Lower lobe of right lung (tissue), 2 donors: Measurements from ENCODE around the gene ELOVL3. TPM values are rescaled to one million over a fixed set of nuclear protein-coding genes. Genes with fewer than 3 reads are reported as not detected.
"Not testable (repeated sequence)": the region's sequence is repeated elsewhere in the genome, so short reads cannot be mapped to it uniquely, and the experiment has no call there.

ENCODE experiments used
- ATAC-seq, 2 donors: fragments of 200-7000 bp; cut with Tn5 transposase; one replicate each; pipeline ENCODE4 v1.9.1; 2020 to 2022; ENCODE audit warnings: mild to moderate bottlenecking in 2 of 2, moderate library complexity in 2 of 2
- DNase-seq: peaks from one replicate; pipeline ENCODE4 v3.0.0-alpha.2; 2020
- H3K27ac ChIP-seq: fragments of 200-600 bp; one replicate; pipeline ENCODE4 v1.8.0; 2022
- H3K27me3 ChIP-seq: fragments of 200-600 bp; one replicate; pipeline ENCODE4 v1.8.0; 2022; ENCODE audit warnings: low read depth
- H3K36me3 ChIP-seq: fragments of 200-600 bp; one replicate; pipeline ENCODE4 v1.8.0; 2022; ENCODE audit warnings: mild to moderate bottlenecking
- H3K4me1 ChIP-seq: fragments of 200-600 bp; one replicate; pipeline ENCODE4 v1.8.0; 2022
- H3K4me3 ChIP-seq: fragments of 200-600 bp; one replicate; pipeline ENCODE4 v1.8.0; 2022; ENCODE audit warnings: mild to moderate bottlenecking
- H3K9me3 ChIP-seq: fragments of 200-600 bp; one replicate; pipeline ENCODE4 v1.8.0; 2022
- intact Hi-C: fragments of 100-400 bp; cut with DNase I; formaldehyde crosslinking; loops from one replicate; pipeline ENCODE4 v1.11.0; 2022
- long read RNA-seq: library from polyadenylated mRNA; unstranded; transcript quantifications from one replicate; pipeline ENCODE4 v2.0.0, GENCODE V29; 2021
- total RNA-seq: library from RNA; stranded (reverse); fragmentation: NEBNext Ultra II Directional; extraction: Animal tissue kit (Norgen Biotek cat#: 25700); gene quantifications from one replicate; pipeline ENCODE4 v1.2.1, GENCODE V29; 2021
- TF ChIP-seq, protein P1 (sequence below): fragments of 200-600 bp; IDR thresholded peaks from one replicate; pipeline ENCODE4 v1.8.0; 2022; ENCODE audit warnings: antibody characterized with exemption, mild to moderate bottlenecking
- donor health status: DM: no; HTN: yes; CAD: no; lungs with severe emphysema.

Gene ELOVL3, protein sequence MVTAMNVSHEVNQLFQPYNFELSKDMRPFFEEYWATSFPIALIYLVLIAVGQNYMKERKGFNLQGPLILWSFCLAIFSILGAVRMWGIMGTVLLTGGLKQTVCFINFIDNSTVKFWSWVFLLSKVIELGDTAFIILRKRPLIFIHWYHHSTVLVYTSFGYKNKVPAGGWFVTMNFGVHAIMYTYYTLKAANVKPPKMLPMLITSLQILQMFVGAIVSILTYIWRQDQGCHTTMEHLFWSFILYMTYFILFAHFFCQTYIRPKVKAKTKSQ
- total RNA-seq = 0.92 TPM
- long read RNA-seq, partial matches to known transcripts = 0 of 4 reads
- long read RNA-seq, other reads (novel, unspliced or antisense) = 0 of 4 reads

DNA sequence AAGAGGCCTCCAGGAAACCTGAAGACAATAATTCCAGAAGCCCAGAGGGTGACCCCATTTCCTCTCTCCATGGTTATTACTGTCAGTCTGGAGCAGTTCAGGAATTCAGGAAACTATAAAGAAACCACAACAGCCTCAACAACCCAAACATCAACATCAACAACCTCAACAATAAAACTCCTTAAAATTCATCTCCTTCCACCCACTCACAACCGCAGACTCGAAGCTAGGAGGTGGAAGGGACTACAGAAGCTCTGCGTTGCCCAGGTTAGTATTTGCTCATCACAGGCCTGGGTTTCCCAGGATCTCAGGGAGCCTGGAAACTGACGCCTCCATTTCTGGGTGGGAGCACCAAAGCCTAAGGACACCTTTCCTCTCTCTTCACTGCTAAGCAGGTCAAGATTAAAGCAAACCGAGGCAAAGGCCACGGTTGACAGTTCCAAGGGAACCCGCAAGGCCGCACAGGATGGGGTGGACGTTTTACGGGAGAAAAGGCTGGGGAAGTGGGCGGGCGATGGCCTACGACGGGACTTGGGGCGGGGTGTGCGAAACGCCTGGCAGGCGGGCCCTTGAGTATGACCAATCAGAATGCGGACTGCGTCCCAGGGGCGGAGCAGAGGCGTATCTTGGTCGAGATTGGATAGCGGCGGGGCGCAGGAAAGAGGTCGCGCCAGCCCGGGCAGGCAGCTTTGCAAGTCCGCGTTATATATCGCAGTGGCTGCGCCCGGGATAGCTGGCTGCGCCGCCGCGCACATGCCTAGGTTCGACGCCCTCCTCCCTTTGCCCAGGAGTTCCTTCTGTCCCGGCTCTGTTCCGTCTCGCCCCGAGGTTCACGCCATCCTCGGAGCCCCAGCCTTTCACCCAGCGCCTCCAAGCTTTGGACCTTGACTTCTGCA lies at the start of gene ELOVL3:
Gene ELOVL3 (plus strand): TSS at position 654 of the 896 bp plus-strand sequence. CDS start 250 bp downstream, outside the sequence.
- Histone ChIP-seq H3K27me3 (peaks cover 8% of the 10 kb centered on the region), H3K4me3 (peak within 1 kb of the TSS; percentile 48), H3K4me1 (peaks cover 38% of the 10 kb centered on the region), H3K27ac (peak within 1 kb of the TSS; percentile 67), H3K36me3 (no peaks in the 10 kb centered on the region), H3K9me3 (no peaks in the 10 kb centered on the region)
- DNase-seq = peak; percentile 96
- TF ChIP-seq, protein P1, sequence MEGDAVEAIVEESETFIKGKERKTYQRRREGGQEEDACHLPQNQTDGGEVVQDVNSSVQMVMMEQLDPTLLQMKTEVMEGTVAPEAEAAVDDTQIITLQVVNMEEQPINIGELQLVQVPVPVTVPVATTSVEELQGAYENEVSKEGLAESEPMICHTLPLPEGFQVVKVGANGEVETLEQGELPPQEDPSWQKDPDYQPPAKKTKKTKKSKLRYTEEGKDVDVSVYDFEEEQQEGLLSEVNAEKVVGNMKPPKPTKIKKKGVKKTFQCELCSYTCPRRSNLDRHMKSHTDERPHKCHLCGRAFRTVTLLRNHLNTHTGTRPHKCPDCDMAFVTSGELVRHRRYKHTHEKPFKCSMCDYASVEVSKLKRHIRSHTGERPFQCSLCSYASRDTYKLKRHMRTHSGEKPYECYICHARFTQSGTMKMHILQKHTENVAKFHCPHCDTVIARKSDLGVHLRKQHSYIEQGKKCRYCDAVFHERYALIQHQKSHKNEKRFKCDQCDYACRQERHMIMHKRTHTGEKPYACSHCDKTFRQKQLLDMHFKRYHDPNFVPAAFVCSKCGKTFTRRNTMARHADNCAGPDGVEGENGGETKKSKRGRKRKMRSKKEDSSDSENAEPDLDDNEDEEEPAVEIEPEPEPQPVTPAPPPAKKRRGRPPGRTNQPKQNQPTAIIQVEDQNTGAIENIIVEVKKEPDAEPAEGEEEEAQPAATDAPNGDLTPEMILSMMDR = peak; percentile 9
- peak; percentile 95 for ATAC-seq
- intact Hi-C loops = loop anchor here (5.0 kb wide), 1 partner anchor 126 kb away; no protein-coding TSS in a partner anchor

DNA sequence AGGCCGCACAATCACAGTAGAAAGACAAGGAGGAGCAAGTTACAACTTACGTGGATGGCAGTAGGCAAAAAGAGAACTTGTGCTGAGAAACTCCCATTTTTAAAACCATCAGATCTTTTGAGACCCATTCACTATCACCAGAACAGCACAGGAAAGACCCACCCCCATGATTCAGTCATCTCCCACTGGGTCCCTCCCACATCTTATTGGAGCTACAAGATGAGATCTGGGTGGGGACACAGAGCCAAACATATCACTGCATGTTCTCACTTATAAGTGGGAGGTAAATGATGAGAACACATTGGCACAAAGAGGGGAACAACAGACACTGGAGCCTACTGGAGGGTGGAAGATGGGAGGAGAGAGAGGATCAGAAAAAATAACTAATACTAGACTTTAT lies 41.5 kb upstream of the ELOVL3 start:
- Histone ChIP-seq H3K4me3 (no peak overlapping the region), H3K9me3 (no peaks in the 10 kb centered on the region), H3K4me1 (peaks cover 8% of the 10 kb centered on the region), H3K27ac (no peak overlapping the region), H3K36me3 (no peaks in the 10 kb centered on the region), H3K27me3 (no peaks in the 10 kb centered on the region)
- DNase-seq = no peak
- intact Hi-C loops = no loop called here
- TF ChIP-seq, protein P1 = no peak
- no peak for ATAC-seq

DNA sequence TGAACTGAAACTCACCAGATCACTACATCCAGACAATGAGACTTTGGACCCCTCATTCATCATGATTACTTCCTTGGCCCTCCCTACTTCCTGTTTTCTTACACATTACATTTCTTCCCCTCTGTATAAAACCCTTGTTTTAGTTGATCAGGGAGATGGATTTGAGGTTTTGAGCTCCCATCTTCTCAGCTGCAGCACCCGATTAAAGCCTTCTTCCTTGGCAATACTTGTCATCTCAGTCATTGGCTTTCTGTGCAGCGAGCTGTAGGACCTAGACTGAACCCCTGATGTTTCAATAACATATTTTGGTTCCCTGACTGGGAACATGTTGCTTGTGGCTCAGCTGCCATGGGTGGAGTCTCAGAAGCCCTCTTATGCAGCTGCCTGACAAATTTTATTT lies 40.8 kb upstream of the ELOVL3 start:
- intact Hi-C loops = no loop called here
- H3K4me3 ChIP-seq = no peak overlapping the region
- ATAC-seq (no peak), DNase-seq (no peak)
- H3K36me3 ChIP-seq = no peaks in the 10 kb centered on the region
- TF ChIP-seq, protein P1 = no peak
- no peak overlapping the region for H3K27ac ChIP-seq
- no peaks in the 10 kb centered on the region for H3K9me3 ChIP-seq
- H3K27me3 ChIP-seq = no peaks in the 10 kb centered on the region
- H3K4me1 ChIP-seq = peaks cover 12% of the 10 kb centered on the region

DNA sequence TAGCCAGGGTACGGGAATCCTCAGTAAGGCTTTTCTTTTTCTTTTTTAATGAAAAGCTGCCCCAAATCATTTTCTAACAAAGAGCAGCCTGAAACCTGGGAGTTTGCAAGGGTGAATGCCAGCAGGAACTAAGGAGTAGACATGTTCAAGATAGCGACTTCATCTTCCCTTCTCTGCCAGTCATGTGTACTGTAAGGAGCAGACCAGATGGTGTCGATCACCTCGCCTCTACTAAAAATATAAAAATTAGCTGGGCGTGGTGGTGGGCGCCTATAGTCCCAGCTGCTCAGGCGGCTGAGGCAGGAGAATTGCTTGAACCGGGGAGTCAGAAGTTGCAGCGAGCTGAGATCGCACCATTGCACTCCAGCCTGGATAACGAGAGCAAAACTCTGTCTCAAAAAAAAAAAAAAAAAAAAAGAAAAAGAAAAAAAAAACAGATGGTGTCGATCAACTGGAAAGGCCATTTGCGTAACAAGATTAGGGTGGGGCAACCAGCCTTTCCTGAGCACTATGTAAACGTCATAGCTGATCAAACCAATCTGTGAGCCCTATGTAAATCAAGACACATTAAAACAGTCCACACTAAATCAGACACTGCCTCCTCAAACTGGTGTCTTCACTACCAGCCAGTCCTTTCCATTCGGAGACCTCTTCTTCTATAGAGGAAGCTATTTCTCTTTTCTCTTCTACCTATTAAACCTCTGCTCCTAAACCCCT lies 40.1 kb upstream of the ELOVL3 start:
- Histone ChIP-seq H3K27ac (no peak overlapping the region), H3K27me3 (no peaks in the 10 kb centered on the region), H3K4me1 (peaks cover 12% of the 10 kb centered on the region), H3K36me3 (no peaks in the 10 kb centered on the region), H3K4me3 (no peak overlapping the region), H3K9me3 (no peaks in the 10 kb centered on the region)
- peak in 1 of 2 donors; percentile 57 for ATAC-seq
- intact Hi-C loops = no loop called here
- DNase-seq = no peak
- TF ChIP-seq, protein P1 = no peak

DNA sequence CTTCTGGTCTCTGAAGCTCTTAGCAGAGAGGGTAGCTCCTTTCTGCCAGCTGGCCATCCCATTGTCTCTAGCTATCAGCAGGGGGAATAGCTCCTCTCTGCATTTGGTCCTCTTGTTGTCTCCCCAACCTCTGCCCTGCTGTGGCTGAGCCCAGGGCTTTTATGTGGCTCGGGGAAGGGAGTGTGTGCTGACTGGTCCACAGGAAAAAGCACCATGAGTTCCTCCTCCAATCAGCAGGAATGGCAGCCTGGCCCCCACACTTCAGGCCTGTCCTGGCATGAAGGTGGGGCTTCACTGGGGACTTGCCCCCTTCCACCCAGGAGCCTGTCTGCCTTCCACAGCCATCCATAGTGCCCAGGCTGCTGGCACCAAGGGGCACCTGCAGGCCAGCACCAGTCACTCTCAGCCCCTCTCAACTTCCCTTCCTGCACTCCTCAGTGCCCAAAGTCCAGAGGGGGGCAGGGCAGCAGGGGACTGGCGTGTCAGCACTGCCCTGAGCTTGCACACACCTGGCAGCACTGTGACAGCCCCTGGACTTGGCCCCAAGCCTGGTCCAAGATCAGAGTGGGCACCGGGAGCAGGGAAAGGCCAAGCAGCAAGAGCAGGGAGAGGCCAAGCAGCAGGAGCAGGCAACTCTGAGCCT lies 37.7 kb upstream of the ELOVL3 start:
- peak in 1 of 2 donors; percentile 23 for ATAC-seq
- Histone ChIP-seq H3K4me1 (peaks cover 12% of the 10 kb centered on the region), H3K9me3 (no peaks in the 10 kb centered on the region), H3K36me3 (no peaks in the 10 kb centered on the region), H3K4me3 (no peak overlapping the region), H3K27ac (no peak overlapping the region), H3K27me3 (no peaks in the 10 kb centered on the region)
- no peak for DNase-seq
- TF ChIP-seq, protein P1 = no peak
- intact Hi-C loops = no loop called here

DNA sequence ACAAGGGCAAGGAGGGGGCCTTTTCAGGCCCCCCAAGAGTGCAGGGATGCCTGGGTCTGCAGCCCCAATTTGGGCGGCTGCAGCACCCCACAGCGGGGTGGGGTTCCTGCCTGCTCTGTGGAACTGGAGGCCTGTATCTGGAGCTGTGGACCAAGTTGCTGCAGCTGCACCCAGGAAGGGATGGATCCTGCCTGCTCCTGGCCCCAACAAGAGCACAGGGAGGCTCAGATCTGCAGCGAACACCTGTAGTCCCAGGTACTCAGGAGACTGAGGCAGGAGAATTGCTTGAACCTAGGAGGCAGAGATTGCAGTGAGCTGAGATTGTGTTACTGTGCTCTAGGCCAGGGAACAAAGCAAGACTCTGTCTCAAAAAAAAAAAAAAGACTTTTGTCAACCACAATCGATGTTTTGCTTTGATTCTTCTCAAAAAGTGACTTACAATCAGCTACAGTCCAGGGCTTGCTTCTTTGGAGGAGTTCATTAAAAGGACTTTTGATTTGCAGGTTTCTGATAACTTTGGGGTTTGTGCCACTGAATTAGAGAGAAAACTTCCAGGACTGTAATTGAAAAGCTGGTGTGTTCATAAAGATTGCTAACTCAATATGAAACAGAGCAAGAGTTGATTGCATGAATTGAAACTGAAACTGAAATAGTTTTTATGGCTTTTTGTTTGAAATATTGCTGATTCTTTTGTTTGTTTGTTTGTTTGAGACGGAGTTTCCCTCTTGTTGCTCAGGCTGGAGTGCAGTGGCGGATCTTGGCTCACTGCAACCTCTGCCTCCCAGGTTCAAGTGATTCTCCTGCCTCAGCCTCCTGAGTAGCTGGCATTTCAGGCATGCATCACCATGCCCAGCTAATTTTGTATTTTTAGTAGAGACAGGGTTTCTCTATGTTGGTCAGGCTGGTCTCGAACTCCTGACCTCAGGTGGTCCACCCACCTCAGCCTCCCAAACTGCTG lies 36.9 kb upstream of the ELOVL3 start:
- peaks cover 12% of the 10 kb centered on the region for H3K4me1 ChIP-seq
- ATAC-seq, H3K36me3 ChIP-seq, H3K4me3 ChIP-seq, H3K27me3 ChIP-seq, intact Hi-C loops, H3K9me3 ChIP-seq, DNase-seq: not testable (repeated sequence)
- H3K27ac ChIP-seq = peak overlapping the region; percentile 39
